T-cell (primary cell): ENCODE measurements around the gene TRNP1. TPM values are rescaled to one million over a fixed set of nuclear protein-coding genes. Genes with fewer than 3 reads are reported as not detected.

ENCODE experiments used
- ATAC-seq, 4 experiments: fragments of 200-7000 bp in 3 of 4; fragments of 150-1000 bp in 1 of 4; cut with Tn5 transposase; replicated peaks in 1 of 4; 1 replicate in 3 of 4; 2 replicates in 1 of 4; pipeline ENCODE4 v1.10.0; 2021; ENCODE audit warnings: moderate library complexity in 3 of 4, mild to moderate bottlenecking in 2 of 4, moderate number of reproducible peaks in 1 of 4
- CTCF ChIA-PET, 2 donors: fragments of 300-600 bp; sonication (Branson Sonifier 250); formaldehyde crosslinking; loops; one replicate each; lab custom pipeline; 2022; ENCODE audit warnings: antibody characterized with exemption in 2 of 2; lab: Charles Lee
- POLR2A ChIA-PET, 2 donors: fragments of 300-600 bp; sonication (Branson Sonifier 250); formaldehyde crosslinking; loops; one replicate each; lab custom pipeline; 2022; ENCODE audit warnings: antibody characterized with exemption in 2 of 2; lab: Charles Lee
- DNase-seq, 35 experiments: peaks; one replicate each; pipeline versions ENCODE4 v3.0.0 to v3.0.0-alpha.2; 2013 to 2023
- H3K27ac ChIP-seq: one replicate; pipeline ENCODE4 v1.5.1; 2013; ENCODE audit warnings: low read length
- H3K27me3 ChIP-seq, 2 experiments: replicated peaks in 1 of 2; 1 replicate in 1 of 2; 2 replicates in 1 of 2; pipeline versions ENCODE4 v1.6.1 to v1.7.0; 2013; ENCODE audit warnings: low read length in 1 of 2, mixed read lengths in 1 of 2; ENCODE audit not compliant: control insufficient read depth in 2 of 2, insufficient read depth in 2 of 2; ENCODE audit errors: extremely low read depth in 1 of 2
- H3K36me3 ChIP-seq, 2 donors: 1 replicate in 1 of 2; 2 replicates in 1 of 2; pipeline versions ENCODE4 v1.6.1 to v1.7.0; 2013; ENCODE audit warnings: low read length in 1 of 2; ENCODE audit not compliant: control insufficient read depth in 2 of 2, insufficient read depth in 1 of 2; ENCODE audit errors: extremely low read depth in 1 of 2
- H3K4me1 ChIP-seq, 2 experiments: 1 replicate in 1 of 2; 2 replicates in 1 of 2; pipeline versions ENCODE4 v1.6.1 to v1.7.0; 2013; ENCODE audit warnings: low read length in 2 of 2, mixed read lengths in 1 of 2; ENCODE audit not compliant: insufficient read depth in 2 of 2, control insufficient read depth in 1 of 2; ENCODE audit errors: extremely low read depth in 1 of 2
- H3K4me3 ChIP-seq, 2 donors: 1 replicate in 1 of 2; 2 replicates in 1 of 2; pipeline versions ENCODE4 v1.5.1 to v1.7.0; 2013; ENCODE audit warnings: mild to moderate bottlenecking in 2 of 2, low read length in 1 of 2, moderate library complexity in 1 of 2; ENCODE audit not compliant: control insufficient read depth in 1 of 2; ENCODE audit errors: extremely low read depth in 1 of 2
- H3K9me3 ChIP-seq: 2 replicates; pipeline ENCODE4 v1.7.0; 2013
- H3K27ac Mint-ChIP-seq, 2 donors: one replicate each; pipeline ENCODE4 v1.8.0; 2020 to 2021; ENCODE audit warnings: mild to moderate bottlenecking in 2 of 2, mixed read lengths in 2 of 2
- H3K27me3 Mint-ChIP-seq, 2 donors: one replicate each; pipeline ENCODE4 v1.8.0; 2021 to 2022; ENCODE audit warnings: mixed read lengths in 2 of 2
- H3K36me3 Mint-ChIP-seq: one replicate; pipeline ENCODE4 v1.8.0; 2021; ENCODE audit warnings: mixed read lengths
- H3K4me1 Mint-ChIP-seq, 3 donors: one replicate each; pipeline ENCODE4 v1.8.0; 2020 to 2022; ENCODE audit warnings: mixed read lengths in 3 of 3, mild to moderate bottlenecking in 1 of 3
- H3K4me3 Mint-ChIP-seq, 3 donors: one replicate each; pipeline ENCODE4 v1.8.0; 2020 to 2022; ENCODE audit warnings: mild to moderate bottlenecking in 3 of 3, mixed read lengths in 3 of 3, moderate library complexity in 3 of 3
- H3K9me3 Mint-ChIP-seq, 3 donors: one replicate each; pipeline ENCODE4 v1.8.0; 2020 to 2022; ENCODE audit warnings: mixed read lengths in 3 of 3
- WGBS: methylation state at CpG from one replicate; pipeline ENCODE4 v1.1.5; 2013; ENCODE audit warnings: missing lambda C conversion rate; ENCODE audit not compliant: insufficient coverage; 5-methylcytosine and 5-hydroxymethylcytosine counted together
- total RNA-seq, 35 experiments: library from RNA in 6 of 35; stranded (reverse) in 6 of 35; fragments of 120-200 nt in 1 of 35; gene quantifications; one replicate each; pipeline versions ENCODE4 v1.2.1 to v1.2.4 and lab custom pipeline; 2013 to 2026

The TRNP1 gene
- total RNA-seq, 5 donors from 2014 or later (not counting 1 experiment from before 2014, with no cell fraction given): 0.26 to 0.53 (median 0.38) TPM; not detected in 2

GRCh38 chr1:26965628-26966027 is 27.9 kb upstream of the TRNP1 start:
- WGBS: 95% methylated on average over 2 of the region's 9 CpGs
- ATAC-seq: no peak
- no peaks in the 10 kb centered on the region for H3K36me3 ChIP-seq
- no peak for DNase-seq
- no peaks in the 10 kb centered on the region for H3K9me3 Mint-ChIP-seq
- H3K27me3 Mint-ChIP-seq: peaks cover 37% of the 10 kb centered on the region in 2 donors
- no peak overlapping the region for H3K4me3 ChIP-seq
- H3K27ac ChIP-seq: no peak overlapping the region
- POLR2A ChIA-PET: no interaction called here
- no peak overlapping the region for H3K27ac Mint-ChIP-seq
- no peaks in the 10 kb centered on the region for H3K9me3 ChIP-seq
- no peaks in the 10 kb centered on the region for H3K36me3 Mint-ChIP-seq
- H3K27me3 ChIP-seq: peaks cover 0 to 70% of the 10 kb centered on the region in 2 experiments
- CTCF ChIA-PET: no interaction called here
- no peak overlapping the region for H3K4me3 Mint-ChIP-seq
- H3K4me1 ChIP-seq: peaks cover 0 to 3% of the 10 kb centered on the region in 2 experiments
- H3K4me1 Mint-ChIP-seq: peaks cover 3% of the 10 kb centered on the region in 3 donors

- ChIA-PET CTCF (no interaction called here), POLR2A (no interaction called here)
- no peaks in the 10 kb centered on the region for H3K36me3 ChIP-seq
- no peaks in the 10 kb centered on the region for H3K4me1 Mint-ChIP-seq
- ATAC-seq (no peak), DNase-seq (no peak)
- H3K27me3 Mint-ChIP-seq: peaks cover 16 to 23% of the 10 kb centered on the region in 2 donors
- no peaks in the 10 kb centered on the region for H3K9me3 Mint-ChIP-seq
- no peak overlapping the region for H3K27ac ChIP-seq
- no peak overlapping the region for H3K27ac Mint-ChIP-seq
- no peak overlapping the region for H3K4me3 ChIP-seq
- peaks cover 0 to 53% of the 10 kb centered on the region in 2 experiments for H3K27me3 ChIP-seq
- H3K4me1 ChIP-seq: no peaks in the 10 kb centered on the region
- WGBS: 91% methylated on average over 5 of the region's 7 CpGs
- H3K9me3 ChIP-seq: no peaks in the 10 kb centered on the region
- no peaks in the 10 kb centered on the region for H3K36me3 Mint-ChIP-seq
- H3K4me3 Mint-ChIP-seq: no peak overlapping the region
Measured at GRCh38 chr1:26970810-26971209, 22.7 kb upstream of the TRNP1 start.

- 40% methylated on average over 1 of the region's 3 CpGs for WGBS
- POLR2A ChIA-PET: interaction anchor here in 1 of 2 donors (0.6 kb wide), 1 partner anchor 25 kb away, joined by 3 read pairs; no protein-coding TSS in a partner anchor
- H3K27ac Mint-ChIP-seq: no peak overlapping the region
Measured at GRCh38 chr1:26971590-26971989, 21.9 kb upstream of the TRNP1 start.

GRCh38 chr1:26972390-26972789 is 21.1 kb upstream of the TRNP1 start:
- peaks cover 0 to 37% of the 10 kb centered on the region in 2 experiments for H3K27me3 ChIP-seq
- WGBS: 52% methylated on average over 3 of the region's 6 CpGs
- Mint-ChIP-seq H3K4me3 (no peak overlapping the region), H3K36me3 (no peaks in the 10 kb centered on the region), H3K4me1 (no peaks in the 10 kb centered on the region), H3K9me3 (no peaks in the 10 kb centered on the region), H3K27me3 (peaks cover 8 to 12% of the 10 kb centered on the region in 2 donors), H3K27ac (no peak overlapping the region)
- DNase-seq (no peak), ATAC-seq (no peak)
- H3K27ac ChIP-seq: no peak overlapping the region
- no peaks in the 10 kb centered on the region for H3K9me3 ChIP-seq
- no peak overlapping the region for H3K4me3 ChIP-seq
- no peaks in the 10 kb centered on the region for H3K4me1 ChIP-seq
- no peaks in the 10 kb centered on the region for H3K36me3 ChIP-seq
- ChIA-PET POLR2A (interaction anchor here in 1 of 2 donors (0.6 kb wide), 1 partner anchor 24 kb away, joined by 3 read pairs; no protein-coding TSS in a partner anchor), CTCF (no interaction called here)

More at GRCh38 chr1:26971590-26971989, 21.9 kb upstream of the TRNP1 start:
- DNase-seq (no peak), ATAC-seq (no peak)
- no peaks in the 10 kb centered on the region for H3K4me1 Mint-ChIP-seq
- no peaks in the 10 kb centered on the region for H3K36me3 Mint-ChIP-seq
- H3K27ac ChIP-seq: no peak overlapping the region
- no peak overlapping the region for H3K4me3 Mint-ChIP-seq
- H3K4me1 ChIP-seq: no peaks in the 10 kb centered on the region
- H3K27me3 ChIP-seq: peaks cover 0 to 45% of the 10 kb centered on the region in 2 experiments
- H3K9me3 Mint-ChIP-seq: no peaks in the 10 kb centered on the region
- no peak overlapping the region for H3K4me3 ChIP-seq
- CTCF ChIA-PET: no interaction called here
- H3K27me3 Mint-ChIP-seq: peaks cover 11 to 16% of the 10 kb centered on the region in 2 donors
- H3K36me3 ChIP-seq: no peaks in the 10 kb centered on the region
- no peaks in the 10 kb centered on the region for H3K9me3 ChIP-seq

GRCh38 chr1:26972821-26973220 is 20.7 kb upstream of the TRNP1 start:
- H3K9me3 Mint-ChIP-seq: no peaks in the 10 kb centered on the region

GRCh38 chr1:26976621-26977510 is 16.6 kb upstream of the TRNP1 start:
- ATAC-seq (no peak), DNase-seq (no peak)
- WGBS: 100% methylated on average over 1 of the region's 3 CpGs
- no peaks in the 10 kb centered on the region for H3K4me1 ChIP-seq
- H3K27me3 ChIP-seq: peaks cover 0 to 6% of the 10 kb centered on the region in 2 experiments
- Mint-ChIP-seq H3K4me1 (no peaks in the 10 kb centered on the region), H3K27me3 (peaks cover 7 to 10% of the 10 kb centered on the region in 2 donors), H3K27ac (no peak overlapping the region), H3K36me3 (no peaks in the 10 kb centered on the region), H3K9me3 (no peaks in the 10 kb centered on the region), H3K4me3 (no peak overlapping the region)
- H3K4me3 ChIP-seq: no peak overlapping the region
- H3K9me3 ChIP-seq: no peaks in the 10 kb centered on the region
- H3K27ac ChIP-seq: no peak overlapping the region
- ChIA-PET POLR2A (no interaction called here), CTCF (no interaction called here)
- H3K36me3 ChIP-seq: no peaks in the 10 kb centered on the region

More at GRCh38 chr1:26972821-26973220, 20.7 kb upstream of the TRNP1 start:
- Histone ChIP-seq H3K27me3 (peaks cover 0 to 34% of the 10 kb centered on the region in 2 experiments), H3K36me3 (no peaks in the 10 kb centered on the region), H3K4me3 (no peak overlapping the region), H3K4me1 (no peaks in the 10 kb centered on the region), H3K27ac (no peak overlapping the region), H3K9me3 (no peaks in the 10 kb centered on the region)
- WGBS: no CpG with 5 or more reads among the region's 4 CpGs
- DNase-seq (no peak), ATAC-seq (no peak)
- Mint-ChIP-seq H3K4me3 (no peak overlapping the region), H3K36me3 (no peaks in the 10 kb centered on the region), H3K27me3 (peaks cover 8 to 12% of the 10 kb centered on the region in 2 donors), H3K4me1 (no peaks in the 10 kb centered on the region), H3K27ac (no peak overlapping the region)
- ChIA-PET POLR2A (no interaction called here), CTCF (no interaction called here)
